SJCRH30 (cell line): ENCODE measurements around the gene RGR. TPM values are rescaled to one million over a fixed set of nuclear protein-coding genes. Genes with fewer than 3 reads are reported as not detected.
A peak's percentile ranks its signal among the peaks of the same experiment; 100 is the strongest.

Experiments
- DNase-seq, 2 experiments: peaks; one replicate each; pipeline ENCODE4 v3.0.0-alpha.2; 2015 to 2020
- H3K27ac ChIP-seq: fragments of 250-450 bp; sonication (Bioruptor Pico); 2 replicates; pipeline ENCODE4 v1.5.1; 2020; ENCODE audit warnings: mild to moderate bottlenecking, moderate library complexity
- H3K27me3 ChIP-seq: fragments of 250-450 bp; sonication (Bioruptor Pico); 2 replicates; pipeline ENCODE4 v1.5.1; 2020; ENCODE audit warnings: mild to moderate bottlenecking, moderate library complexity
- H3K36me3 ChIP-seq: fragments of 250-450 bp; sonication (Bioruptor Pico); 2 replicates; pipeline ENCODE4 v1.5.1; 2020; ENCODE audit warnings: mild to moderate bottlenecking, moderate library complexity
- H3K4me1 ChIP-seq: fragments of 250-450 bp; sonication (Bioruptor Pico); 2 replicates; pipeline ENCODE4 v1.5.1; 2020; ENCODE audit warnings: mild to moderate bottlenecking, moderate library complexity
- H3K4me3 ChIP-seq: fragments of 250-450 bp; sonication (Bioruptor Pico); 2 replicates; pipeline ENCODE4 v1.5.1; 2020; ENCODE audit warnings: mild to moderate bottlenecking, moderate library complexity
- H3K9me3 ChIP-seq: fragments of 250-450 bp; sonication (Bioruptor Pico); replicated peaks from 2 replicates; pipeline ENCODE4 v1.5.1; 2020; ENCODE audit warnings: mild to moderate bottlenecking, moderate library complexity
- total RNA-seq: library from RNA; depleted of rRNA; stranded (reverse); fragments of >200 nt; shearing (Covaris generic); gene quantifications from 2 replicates; pipeline ENCODE4 v1.2.3, GENCODE V29; 2014

Gene RGR
- total RNA-seq, 1 experiment from 2014 or later: 1.1 TPM

GRCh38 chr10:84234479-84234878 lies 10.4 kb upstream of the RGR start:
- Histone ChIP-seq H3K4me1 (no peaks in the 10 kb centered on the region), H3K27ac (no peak overlapping the region), H3K9me3 (no peaks in the 10 kb centered on the region), H3K36me3 (no peaks in the 10 kb centered on the region), H3K4me3 (no peak overlapping the region), H3K27me3 (no peaks in the 10 kb centered on the region)
- no peak for DNase-seq

GRCh38 chr10:84235096-84235495 lies 9.8 kb upstream of the RGR start:
- no peak for DNase-seq
- H3K27ac ChIP-seq: no peak overlapping the region
- H3K4me1 ChIP-seq: no peaks in the 10 kb centered on the region
- no peaks in the 10 kb centered on the region for H3K9me3 ChIP-seq
- no peaks in the 10 kb centered on the region for H3K27me3 ChIP-seq
- H3K4me3 ChIP-seq: no peak overlapping the region
- H3K36me3 ChIP-seq: no peaks in the 10 kb centered on the region

GRCh38 chr10:84236807-84237198 lies 8.1 kb upstream of the RGR start:
- Histone ChIP-seq H3K36me3 (no peaks in the 10 kb centered on the region), H3K4me1 (no peaks in the 10 kb centered on the region), H3K27me3 (no peaks in the 10 kb centered on the region), H3K9me3 (no peaks in the 10 kb centered on the region), H3K4me3 (no peak overlapping the region), H3K27ac (no peak overlapping the region)
- DNase-seq: no peak

GRCh38 chr10:84237199-84238051 lies 7.4 kb upstream of the RGR start:
- no peak for DNase-seq
- Histone ChIP-seq H3K9me3 (no peaks in the 10 kb centered on the region), H3K27ac (no peak overlapping the region), H3K4me3 (no peak overlapping the region), H3K4me1 (no peaks in the 10 kb centered on the region), H3K27me3 (no peaks in the 10 kb centered on the region), H3K36me3 (no peaks in the 10 kb centered on the region)

GRCh38 chr10:84238909-84239308 lies 5.9 kb upstream of the RGR start:
- no peak for DNase-seq
- Histone ChIP-seq H3K36me3 (no peaks in the 10 kb centered on the region), H3K27me3 (no peaks in the 10 kb centered on the region), H3K4me1 (peaks cover 2% of the 10 kb centered on the region), H3K27ac (no peak overlapping the region), H3K4me3 (no peak overlapping the region), H3K9me3 (no peaks in the 10 kb centered on the region)

- Histone ChIP-seq H3K27me3 (no peaks in the 10 kb centered on the region), H3K36me3 (no peaks in the 10 kb centered on the region), H3K9me3 (no peaks in the 10 kb centered on the region), H3K4me1 (peaks cover 12% of the 10 kb centered on the region), H3K4me3 (no peak within 1 kb of the TSS), H3K27ac (no peak within 1 kb of the TSS)
- DNase-seq: no peak
These were observed 3.6 kb upstream of the RGR start, which contains the start of gene LRIT1 for GRCh38 chr10:84241185-84241790. Gene LRIT1, minus strand, starts transcription at chr10:84241546. Its CDS starts 107 bp downstream, at chr10:84241439.

- H3K9me3 ChIP-seq: no peaks in the 10 kb centered on the region
- H3K27ac ChIP-seq: peak overlapping the region; percentile 71
- H3K27me3 ChIP-seq: no peaks in the 10 kb centered on the region
- no peaks in the 10 kb centered on the region for H3K36me3 ChIP-seq
- peaks cover 12% of the 10 kb centered on the region for H3K4me1 ChIP-seq
- no peak overlapping the region for H3K4me3 ChIP-seq
- no peak for DNase-seq
These were observed 1.1 kb upstream of the RGR start for GRCh38 chr10:84243759-84244158.

- peaks cover 12% of the 10 kb centered on the region for H3K4me1 ChIP-seq
- no peaks in the 10 kb centered on the region for H3K27me3 ChIP-seq
- no peaks in the 10 kb centered on the region for H3K36me3 ChIP-seq
- H3K9me3 ChIP-seq: no peaks in the 10 kb centered on the region
- H3K27ac ChIP-seq: no peak overlapping the region
- no peak for DNase-seq
- no peak overlapping the region for H3K4me3 ChIP-seq
These were observed 2.6 kb downstream of the RGR start for GRCh38 chr10:84247496-84247895.

DNA sequence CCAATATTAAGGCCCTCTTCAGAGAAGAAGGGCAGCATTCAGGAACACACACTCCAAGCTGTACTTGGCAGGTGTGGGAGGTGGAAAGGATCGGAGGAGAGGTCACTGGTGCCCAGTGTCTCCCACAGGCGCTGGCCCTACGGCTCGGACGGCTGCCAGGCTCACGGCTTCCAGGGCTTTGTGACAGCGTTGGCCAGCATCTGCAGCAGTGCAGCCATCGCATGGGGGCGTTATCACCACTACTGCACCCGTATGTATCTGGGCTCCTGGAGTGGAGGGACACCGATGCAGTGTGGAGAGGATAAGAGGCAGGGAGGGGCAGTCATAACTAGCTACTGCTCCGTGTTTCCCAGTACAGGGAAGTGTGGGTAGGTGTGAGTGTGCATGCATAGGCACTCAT lies 3.9 kb downstream of the RGR start:
- H3K4me3 ChIP-seq: no peak overlapping the region
- no peaks in the 10 kb centered on the region for H3K27me3 ChIP-seq
- no peaks in the 10 kb centered on the region for H3K36me3 ChIP-seq
- DNase-seq: no peak
- H3K9me3 ChIP-seq: no peaks in the 10 kb centered on the region
- H3K27ac ChIP-seq: no peak overlapping the region
- H3K4me1 ChIP-seq: peaks cover 11% of the 10 kb centered on the region

GRCh38 chr10:84254552-84255478 lies 10.0 kb downstream of the RGR start:
- H3K36me3 ChIP-seq: no peaks in the 10 kb centered on the region
- H3K4me1 ChIP-seq: no peaks in the 10 kb centered on the region
- H3K27me3 ChIP-seq: no peaks in the 10 kb centered on the region
- no peak overlapping the region for H3K4me3 ChIP-seq
- no peak for DNase-seq
- no peak overlapping the region for H3K27ac ChIP-seq
- H3K9me3 ChIP-seq: no peaks in the 10 kb centered on the region

GRCh38 chr10:84256510-84257342 lies 11.9 kb downstream of the RGR start:
- no peak overlapping the region for H3K27ac ChIP-seq
- H3K4me3 ChIP-seq: no peak overlapping the region
- no peaks in the 10 kb centered on the region for H3K36me3 ChIP-seq
- H3K27me3 ChIP-seq: no peaks in the 10 kb centered on the region
- no peaks in the 10 kb centered on the region for H3K9me3 ChIP-seq
- H3K4me1 ChIP-seq: no peaks in the 10 kb centered on the region
- no peak for DNase-seq

GRCh38 chr10:84257343-84258020 lies 12.6 kb downstream of the RGR start:
- H3K36me3 ChIP-seq: no peaks in the 10 kb centered on the region
- no peak for DNase-seq
- no peaks in the 10 kb centered on the region for H3K4me1 ChIP-seq

DNA sequence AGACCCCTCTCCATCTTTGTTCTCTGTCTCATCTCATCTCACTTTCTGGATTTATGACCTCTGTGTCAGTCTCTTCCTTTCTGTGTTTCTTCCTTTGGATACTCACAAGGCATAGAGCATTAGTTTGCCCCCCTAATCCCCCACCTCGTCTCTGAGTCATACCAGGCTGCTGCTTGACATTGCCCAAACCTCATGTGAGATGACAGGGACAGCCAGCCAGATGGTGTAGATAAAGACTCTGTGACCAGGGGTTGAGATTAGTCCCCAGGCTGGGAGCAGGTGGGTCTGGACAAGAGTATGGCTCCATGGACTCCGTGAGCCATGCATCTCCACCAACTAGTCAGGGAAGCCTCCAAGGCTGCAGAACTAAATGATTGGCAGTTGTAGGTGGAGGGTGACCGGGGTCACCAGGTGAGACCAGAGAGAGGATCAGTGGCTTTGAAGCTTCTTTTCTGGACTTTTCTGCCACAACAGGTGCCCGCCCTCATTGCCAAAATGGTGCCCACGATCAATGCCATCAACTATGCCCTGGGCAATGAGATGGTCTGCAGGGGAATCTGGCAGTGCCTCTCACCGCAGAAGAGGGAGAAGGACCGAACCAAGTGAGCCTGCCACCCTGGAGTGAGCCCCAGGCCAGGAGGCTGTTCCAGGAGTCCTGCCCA lies 13.3 kb downstream of the RGR start:
- no peak for DNase-seq
- no peaks in the 10 kb centered on the region for H3K27me3 ChIP-seq
- H3K4me1 ChIP-seq: no peaks in the 10 kb centered on the region
- no peaks in the 10 kb centered on the region for H3K9me3 ChIP-seq
- H3K4me3 ChIP-seq: no peak overlapping the region
- no peaks in the 10 kb centered on the region for H3K36me3 ChIP-seq
- no peak overlapping the region for H3K27ac ChIP-seq

More at GRCh38 chr10:84257343-84258020, 12.6 kb downstream of the RGR start:
- no peak overlapping the region for H3K27ac ChIP-seq
- no peak overlapping the region for H3K4me3 ChIP-seq
- H3K27me3 ChIP-seq: no peaks in the 10 kb centered on the region
- H3K9me3 ChIP-seq: no peaks in the 10 kb centered on the region
